ENCODE measurements around the gene FTO. TPM values are rescaled to one million over a fixed set of nuclear protein-coding genes. Genes with fewer than 3 reads are reported as not detected.

FTO gene
- total RNA-seq, 6 experiments from 2014 or later: 93.7 to 107 (median 105) TPM

DNA sequence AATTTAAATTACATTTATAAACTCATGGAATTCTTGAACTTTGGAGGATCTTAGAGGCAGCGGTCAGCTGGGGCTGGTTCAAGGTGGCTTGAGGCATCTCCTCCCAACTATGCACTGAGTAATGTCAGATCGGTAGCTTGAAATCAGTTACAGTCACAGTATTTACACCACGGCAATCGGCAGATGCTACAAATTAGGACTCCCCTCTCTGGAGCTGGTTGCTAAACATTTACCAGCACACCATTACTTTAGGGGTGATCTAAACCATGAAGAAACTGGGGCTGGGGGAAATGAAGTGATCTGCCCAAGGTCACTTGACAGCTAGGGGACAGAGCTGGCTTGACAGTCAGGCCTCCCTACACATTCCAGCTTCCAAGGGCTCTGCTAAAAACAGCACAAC lies 445.0 kb downstream of the FTO start:
- H3K4me3 Mint-ChIP-seq: no peak overlapping the region
- H3K27ac Mint-ChIP-seq: no peak overlapping the region
- no peaks in the 10 kb centered on the region for H3K36me3 Mint-ChIP-seq (ENCODE audit: low read depth)

DNA sequence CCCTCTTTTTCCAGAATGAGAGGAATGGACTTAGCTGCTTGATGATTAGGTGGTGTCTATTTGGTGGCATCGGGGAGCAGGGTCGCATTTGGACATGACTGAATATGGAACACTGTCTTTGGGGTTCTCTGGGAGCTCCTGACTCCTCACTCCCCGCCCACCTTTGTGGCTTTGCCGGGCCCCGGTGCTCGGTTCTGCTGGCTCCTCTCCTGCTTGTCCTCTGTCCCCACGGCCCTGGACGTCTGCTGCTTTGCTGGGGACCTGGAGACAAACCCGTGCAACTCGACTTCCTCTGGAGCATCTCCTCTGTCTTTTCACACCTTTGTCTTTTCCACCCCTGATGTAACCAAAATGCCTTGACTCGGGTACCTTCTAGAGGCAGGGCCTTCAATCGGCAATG lies 446.9 kb downstream of the FTO start:
- peaks cover 23% of the 10 kb centered on the region for H3K27me3 Mint-ChIP-seq (ENCODE audit: insufficient read depth)
- H3K36me3 Mint-ChIP-seq (ENCODE audit: low read depth): no peaks in the 10 kb centered on the region
- H3K27ac Mint-ChIP-seq: no peak overlapping the region
- no peak for DNase-seq
- no peaks in the 10 kb centered on the region for H3K4me1 Mint-ChIP-seq (ENCODE audit: low read depth)
- TF ChIP-seq, protein P1, sequence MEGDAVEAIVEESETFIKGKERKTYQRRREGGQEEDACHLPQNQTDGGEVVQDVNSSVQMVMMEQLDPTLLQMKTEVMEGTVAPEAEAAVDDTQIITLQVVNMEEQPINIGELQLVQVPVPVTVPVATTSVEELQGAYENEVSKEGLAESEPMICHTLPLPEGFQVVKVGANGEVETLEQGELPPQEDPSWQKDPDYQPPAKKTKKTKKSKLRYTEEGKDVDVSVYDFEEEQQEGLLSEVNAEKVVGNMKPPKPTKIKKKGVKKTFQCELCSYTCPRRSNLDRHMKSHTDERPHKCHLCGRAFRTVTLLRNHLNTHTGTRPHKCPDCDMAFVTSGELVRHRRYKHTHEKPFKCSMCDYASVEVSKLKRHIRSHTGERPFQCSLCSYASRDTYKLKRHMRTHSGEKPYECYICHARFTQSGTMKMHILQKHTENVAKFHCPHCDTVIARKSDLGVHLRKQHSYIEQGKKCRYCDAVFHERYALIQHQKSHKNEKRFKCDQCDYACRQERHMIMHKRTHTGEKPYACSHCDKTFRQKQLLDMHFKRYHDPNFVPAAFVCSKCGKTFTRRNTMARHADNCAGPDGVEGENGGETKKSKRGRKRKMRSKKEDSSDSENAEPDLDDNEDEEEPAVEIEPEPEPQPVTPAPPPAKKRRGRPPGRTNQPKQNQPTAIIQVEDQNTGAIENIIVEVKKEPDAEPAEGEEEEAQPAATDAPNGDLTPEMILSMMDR (IDR thresholded peaks at IDR 0.05): no peak
- H3K4me3 Mint-ChIP-seq: no peak overlapping the region
- H3K9me3 Mint-ChIP-seq: no peaks in the 10 kb centered on the region

More for the DNA sequence above, 445.0 kb downstream of the FTO start:
- no peaks in the 10 kb centered on the region for H3K9me3 Mint-ChIP-seq
- DNase-seq: no peak
- TF ChIP-seq, protein P1 (IDR thresholded peaks at IDR 0.05): no peak
- H3K27me3 Mint-ChIP-seq (ENCODE audit: insufficient read depth): peaks cover 21% of the 10 kb centered on the region
- H3K4me1 Mint-ChIP-seq (ENCODE audit: low read depth): no peaks in the 10 kb centered on the region

DNA sequence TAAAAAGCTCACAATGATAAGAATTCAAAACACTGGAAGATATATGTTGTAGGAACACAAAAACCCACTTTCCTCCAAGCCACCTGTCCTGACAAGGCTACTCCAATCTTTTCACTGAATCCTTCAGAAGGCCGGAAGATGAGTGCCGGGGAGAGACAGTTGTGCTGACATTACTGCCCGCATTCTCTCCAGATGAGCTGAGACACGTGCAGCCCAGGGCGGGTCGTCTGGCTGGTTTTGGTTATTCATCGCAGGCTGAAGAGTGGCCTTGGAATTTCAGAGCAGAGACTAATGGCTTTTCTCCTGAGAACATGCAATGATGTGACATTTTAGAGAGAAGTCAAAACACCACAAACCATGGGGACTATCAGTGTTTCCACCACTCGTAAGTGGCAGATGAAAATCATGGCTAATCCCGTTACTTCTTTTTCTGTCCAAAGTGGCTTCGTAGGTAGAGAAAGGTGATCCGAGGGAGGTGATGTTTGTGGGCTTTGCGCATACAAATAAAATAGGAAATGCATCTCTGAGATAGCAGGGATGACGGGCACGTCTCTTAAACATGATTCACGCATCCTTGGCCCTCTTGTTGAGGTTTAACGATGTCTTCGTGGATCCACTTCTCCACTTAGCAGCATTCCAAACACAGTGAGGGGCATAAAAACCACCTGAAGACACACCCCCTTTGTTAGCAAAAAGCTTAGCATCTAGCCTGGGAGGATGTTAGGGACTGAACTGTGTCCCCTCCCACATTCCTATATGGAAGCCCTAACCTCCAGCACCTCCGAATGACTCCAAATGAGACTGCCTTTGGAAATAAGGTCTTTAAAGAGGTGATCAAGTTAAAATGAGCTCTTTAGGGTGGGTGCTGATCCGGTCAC lies 448.6 kb downstream of the FTO start:
- Mint-ChIP-seq H3K9me3 (peaks cover 11% of the 10 kb centered on the region), H3K36me3 (ENCODE audit: low read depth) (no peaks in the 10 kb centered on the region), H3K27me3 (ENCODE audit: insufficient read depth) (peaks cover 21% of the 10 kb centered on the region), H3K4me3 (no peak overlapping the region), H3K4me1 (ENCODE audit: low read depth) (no peaks in the 10 kb centered on the region), H3K27ac (no peak overlapping the region)
- DNase-seq: no peak
- TF ChIP-seq, protein P1 (IDR thresholded peaks at IDR 0.05): no peak

DNA sequence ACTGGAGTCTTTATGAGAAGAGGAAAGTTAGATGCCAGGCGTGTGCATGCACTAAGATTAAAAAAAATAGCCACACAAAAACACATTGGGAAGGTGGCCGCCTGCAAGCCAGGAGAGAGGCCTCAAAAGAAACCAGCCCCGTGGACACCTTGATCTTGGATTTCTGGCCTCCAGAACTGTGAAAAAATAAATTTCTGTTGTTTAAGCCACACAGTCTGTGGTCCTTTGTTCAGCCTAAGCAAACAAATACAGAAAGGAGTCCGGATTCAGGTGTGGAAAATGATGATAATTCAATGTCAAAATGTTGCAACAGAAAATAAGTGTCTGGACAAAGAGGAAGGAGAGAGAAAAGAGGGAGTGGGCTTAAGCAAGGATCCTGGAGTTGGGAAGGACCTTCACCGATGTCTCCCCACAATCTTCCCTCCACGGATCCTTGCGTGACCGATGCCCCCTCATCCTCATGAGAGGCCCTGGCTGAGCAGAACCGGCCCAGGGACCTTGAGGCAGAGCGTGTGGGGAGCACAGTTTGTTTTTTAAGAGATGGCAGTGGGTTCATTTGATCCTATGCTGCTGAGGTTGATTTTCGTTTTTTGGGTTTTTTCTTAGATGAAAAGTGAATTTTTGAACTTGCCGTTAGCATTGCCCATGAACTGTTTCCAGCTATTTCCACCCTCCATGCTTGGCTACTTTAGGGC lies 449.4 kb downstream of the FTO start:
- H3K27me3 Mint-ChIP-seq (ENCODE audit: insufficient read depth): peaks cover 21% of the 10 kb centered on the region
- H3K4me3 Mint-ChIP-seq: no peak overlapping the region
- H3K27ac Mint-ChIP-seq: no peak overlapping the region
- H3K36me3 Mint-ChIP-seq (ENCODE audit: low read depth): no peaks in the 10 kb centered on the region
- no peak for DNase-seq
- TF ChIP-seq, protein P1 (IDR thresholded peaks at IDR 0.05): no peak
- H3K9me3 Mint-ChIP-seq: peaks cover 11% of the 10 kb centered on the region
- no peaks in the 10 kb centered on the region for H3K4me1 Mint-ChIP-seq (ENCODE audit: low read depth)

DNA sequence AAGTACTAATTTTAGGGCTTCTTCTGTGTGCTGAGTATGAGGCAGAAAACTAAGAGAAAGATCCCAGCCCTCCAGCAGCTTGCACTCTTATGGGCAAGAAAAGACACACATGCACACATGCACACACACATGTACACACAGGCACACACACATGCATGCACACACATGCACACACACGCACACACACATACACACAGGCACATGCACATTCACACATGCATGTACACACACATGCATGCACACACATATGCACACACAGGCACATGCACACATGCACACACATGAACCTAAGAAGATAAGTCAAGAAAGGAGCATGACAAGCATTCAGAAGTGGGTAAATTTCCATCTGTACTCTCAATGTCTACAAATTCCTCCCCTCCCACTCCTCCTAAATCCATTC lies 452.4 kb downstream of the FTO start:
- DNase-seq: no peak
- peaks cover 16% of the 10 kb centered on the region for H3K9me3 Mint-ChIP-seq
- H3K27me3 Mint-ChIP-seq (ENCODE audit: insufficient read depth): peaks cover 17% of the 10 kb centered on the region
- TF ChIP-seq, protein P1 (IDR thresholded peaks at IDR 0.05): no peak
- H3K27ac Mint-ChIP-seq: no peak overlapping the region
- H3K36me3 Mint-ChIP-seq (ENCODE audit: low read depth): no peaks in the 10 kb centered on the region
- H3K4me3 Mint-ChIP-seq: no peak overlapping the region
- no peaks in the 10 kb centered on the region for H3K4me1 Mint-ChIP-seq (ENCODE audit: low read depth)

Data from HFFc6 (cell line).